NCI-H146 treated with DMSO at 0.1 percent for 48 hours (cell line): Measurements from ENCODE around the gene ANXA8.
"Not testable (repeated sequence)": the region's sequence is repeated elsewhere in the genome, so short reads cannot be mapped to it uniquely, and the experiment has no call there.

ENCODE experiments used
- DNase-seq: peaks from one replicate; lab custom pipeline; 2025; ENCODE audit not compliant: unreplicated experiment; lab: John Stamatoyannopoulos, UW

ANXA8 gene

DNA sequence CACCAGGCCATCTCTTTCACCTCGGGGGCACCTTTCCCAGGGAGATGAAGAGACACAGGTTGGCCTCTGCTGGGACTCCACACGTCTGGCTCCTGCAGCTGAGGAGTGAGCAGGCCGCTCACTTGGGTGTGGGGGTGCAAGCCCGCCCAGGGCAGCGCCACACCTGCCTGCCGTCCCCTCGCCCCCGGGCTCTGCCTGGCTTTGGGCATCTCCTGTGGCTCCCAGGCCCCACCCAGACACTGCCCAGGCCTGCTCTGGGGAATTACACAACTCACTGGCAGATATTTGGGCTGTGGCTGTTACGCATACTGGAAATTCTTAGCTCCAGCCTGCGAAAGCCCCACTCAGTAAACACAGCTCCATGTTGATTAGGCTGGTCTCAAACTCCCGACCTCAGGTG, at the start of gene ANXA8:
Gene ANXA8 (minus strand): TSS at position 193 of the 400 bp plus-strand sequence. CDS start 182 bp downstream, at position 11.
- DNase-seq: not testable (repeated sequence)

GRCh38 chr10:47523475-47523874, 39.6 kb upstream of the ANXA8 start, which contains the start of gene AGAP9:
AGAP9 (minus strand) TSS chr10:47523638; CDS start chr10:47523526, 112 bp downstream.
- DNase-seq: not testable (repeated sequence)

DNA sequence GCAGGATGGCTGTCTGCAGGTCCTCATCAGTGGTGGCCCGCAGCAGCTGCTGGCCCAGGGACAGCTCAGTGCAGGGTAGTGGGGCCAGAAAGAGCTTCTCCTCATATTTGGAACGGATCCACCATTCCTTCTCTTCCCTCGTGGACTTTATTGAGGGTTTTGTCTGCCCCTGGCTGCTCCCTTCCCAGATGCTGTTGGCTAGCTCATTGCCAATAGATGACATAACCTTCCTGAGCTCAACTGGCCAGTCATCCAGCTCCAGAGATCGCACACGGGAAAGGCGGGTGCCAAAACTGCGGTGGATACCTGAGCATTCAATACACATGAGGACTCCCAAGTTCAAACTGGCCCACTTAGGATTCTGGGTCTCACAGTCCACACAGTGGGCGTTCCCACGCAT, 18.4 kb upstream of the ANXA8 start:
- not testable (repeated sequence) for DNase-seq

DNA sequence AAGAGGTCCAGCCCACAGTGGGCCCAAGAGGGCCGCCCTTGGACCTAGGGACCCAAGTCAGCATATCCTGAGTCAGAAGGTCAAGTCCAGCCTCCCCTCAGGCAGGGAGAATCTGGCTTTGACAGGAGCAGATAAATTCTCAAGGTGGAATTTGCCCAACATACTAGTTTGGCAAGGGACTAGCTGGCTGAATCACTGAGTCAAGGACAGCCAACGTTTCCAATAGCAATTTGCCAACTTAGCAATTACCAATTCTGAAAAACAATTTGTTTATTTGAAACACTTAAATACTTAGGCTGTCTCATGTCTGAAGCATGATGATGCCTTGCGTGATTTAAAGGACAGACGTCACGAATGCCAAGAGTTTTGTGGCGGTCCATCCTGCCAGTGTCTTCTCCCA, 10.3 kb upstream of the ANXA8 start:
- not testable (repeated sequence) for DNase-seq

DNA sequence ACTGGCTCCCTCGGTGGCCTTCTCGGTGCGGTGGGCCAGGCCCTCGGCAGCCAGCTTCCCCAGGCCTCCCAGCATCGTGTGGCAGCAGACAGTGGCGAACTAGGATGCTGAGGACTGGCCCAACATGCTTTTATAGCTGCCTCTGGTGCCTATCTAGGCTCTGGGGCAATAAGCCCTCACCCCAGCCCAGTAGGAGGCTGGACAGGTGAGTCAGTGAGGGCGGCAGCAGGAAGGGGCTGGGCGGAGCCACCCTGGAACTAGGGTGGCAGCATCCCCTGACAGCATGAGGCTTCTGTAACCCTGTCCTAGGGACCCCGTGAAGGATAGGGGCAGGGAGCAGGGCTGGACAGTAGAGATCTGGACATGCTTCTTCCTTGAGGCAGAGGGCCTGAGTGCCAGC, 7.7 kb upstream of the ANXA8 start, which contains the start of gene FAM25G:
Gene FAM25G (minus strand): TSS at position 101 of the 400 bp plus-strand sequence. CDS start 26 bp downstream, at position 75.
- not testable (repeated sequence) for DNase-seq

DNA sequence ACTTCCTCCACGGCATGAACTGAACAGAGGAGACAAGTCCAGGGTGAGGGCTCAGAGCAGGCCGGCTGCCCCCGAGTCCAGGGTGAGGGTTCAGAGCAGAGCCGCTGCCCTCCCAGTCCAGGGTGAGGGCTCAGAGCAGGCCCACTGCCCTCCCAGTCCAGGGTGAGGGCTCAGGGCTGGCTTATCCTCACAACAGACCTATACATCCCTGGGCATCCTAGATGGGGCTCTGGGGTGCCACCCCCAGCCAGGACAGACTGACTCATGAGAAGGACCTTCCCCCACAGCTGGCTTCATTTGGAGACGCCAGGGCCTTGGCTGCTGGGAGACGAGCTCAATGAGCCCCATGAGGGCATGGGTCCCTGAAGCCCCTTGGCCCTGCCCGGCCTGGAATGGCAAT, 5.7 kb upstream of the ANXA8 start:
- not testable (repeated sequence) for DNase-seq

DNA sequence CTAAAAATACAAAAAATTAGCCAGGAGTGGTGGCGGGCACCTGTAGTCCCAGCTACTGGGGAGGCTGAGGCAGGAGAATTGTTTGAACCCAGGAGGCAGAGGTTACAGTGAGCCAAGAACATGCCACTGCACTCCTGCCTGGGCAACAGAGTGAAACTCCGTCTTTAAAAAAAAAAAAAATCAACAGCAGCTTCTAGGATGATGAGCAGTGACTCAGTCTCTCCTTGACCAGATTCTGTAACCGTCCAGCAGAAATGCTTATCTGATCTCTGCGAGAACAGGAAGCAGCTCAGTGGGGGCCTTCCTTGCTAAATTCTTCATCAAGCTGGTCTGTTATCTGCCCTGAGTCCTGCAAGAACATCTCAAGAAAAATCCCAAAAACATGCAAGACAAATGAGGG, 2.0 kb upstream of the ANXA8 start:
- DNase-seq: not testable (repeated sequence)

DNA sequence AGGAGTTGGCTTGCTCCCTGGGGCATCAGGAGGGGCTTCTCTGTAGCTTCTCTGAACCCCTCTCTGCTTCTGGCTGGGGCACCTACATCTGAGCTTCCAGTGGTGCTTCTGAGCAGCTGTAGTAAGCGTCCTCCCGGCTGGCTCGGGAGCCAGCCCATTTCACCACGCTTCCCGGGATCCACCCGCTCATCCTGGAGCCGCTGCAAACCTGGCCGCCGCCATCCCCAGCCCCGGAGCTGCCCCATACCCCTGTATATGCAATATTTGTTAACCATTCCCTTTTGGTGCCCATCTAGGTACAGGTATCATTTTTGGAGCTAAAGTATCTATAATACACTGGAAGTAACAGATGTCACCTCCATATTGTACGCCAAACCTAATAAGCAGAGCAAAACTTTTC, 871 bp upstream of the ANXA8 start:
- DNase-seq: not testable (repeated sequence)

DNA sequence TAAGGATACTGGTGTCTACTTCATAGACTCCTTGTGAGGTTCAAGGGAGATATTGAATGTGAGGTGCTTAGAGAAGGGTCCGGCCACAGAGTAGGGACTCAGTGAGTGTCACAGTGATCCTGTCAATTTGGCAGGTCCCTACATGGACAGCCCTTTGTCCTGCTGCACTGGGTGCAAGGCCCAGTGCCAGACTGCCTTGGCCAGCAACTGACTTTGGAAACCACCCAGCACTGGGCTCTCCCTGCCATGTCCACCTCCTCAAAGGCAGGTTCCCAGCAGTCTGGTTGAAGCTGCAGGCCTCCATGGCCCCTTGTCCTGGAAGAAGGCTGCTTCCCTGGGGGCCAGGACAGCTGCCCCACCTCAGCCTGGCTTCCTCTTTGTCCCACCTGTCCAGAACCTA, 1.5 kb downstream of the ANXA8 start:
- DNase-seq: not testable (repeated sequence)

DNA sequence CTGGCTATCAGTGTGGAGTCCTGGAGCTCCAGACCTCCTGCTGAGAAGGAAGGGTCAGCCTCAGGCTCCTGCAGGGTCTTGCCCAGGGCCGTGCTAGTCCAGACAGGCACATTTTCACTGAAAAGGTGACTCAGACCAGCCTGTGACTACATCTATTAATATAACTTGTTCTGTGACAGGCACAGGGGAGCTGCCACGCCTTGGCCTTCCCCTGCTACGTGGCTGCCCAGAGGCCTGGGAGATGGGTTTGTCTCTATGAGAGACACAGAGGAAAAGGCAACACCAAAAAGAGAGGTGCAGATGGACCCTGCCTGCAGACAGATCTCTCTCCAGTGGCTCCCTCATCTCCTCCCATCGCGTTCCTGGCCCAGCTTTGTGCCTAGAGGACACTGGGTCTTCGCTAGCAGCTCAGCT, 2.1 kb downstream of the ANXA8 start:
- not testable (repeated sequence) for DNase-seq

GRCh38 chr10:47481182-47481766, 2.6 kb downstream of the ANXA8 start:
- not testable (repeated sequence) for DNase-seq

- not testable (repeated sequence) for DNase-seq
Observed at GRCh38 chr10:47480133-47480532, 3.8 kb downstream of the ANXA8 start.

DNA sequence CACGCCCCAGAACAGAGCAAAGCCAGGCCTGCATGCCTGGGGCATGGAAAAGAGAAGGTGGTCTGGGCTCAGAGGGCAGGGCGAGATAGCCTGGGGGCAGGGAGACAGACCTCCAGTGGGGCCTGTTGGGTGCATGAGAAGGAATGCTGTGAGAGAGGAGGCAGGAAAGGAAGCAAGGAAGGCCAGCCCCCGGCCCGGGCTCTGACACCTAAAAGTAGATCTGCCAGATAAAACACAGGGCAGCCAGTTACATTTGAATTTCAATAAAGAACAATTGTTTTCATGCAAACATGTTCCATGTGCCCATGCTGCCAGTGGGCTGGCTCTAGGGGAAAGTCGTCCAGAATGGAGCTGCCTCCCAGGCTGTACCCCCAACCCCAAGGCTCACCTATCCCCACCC, 5.8 kb downstream of the ANXA8 start:
- DNase-seq: not testable (repeated sequence)

DNA sequence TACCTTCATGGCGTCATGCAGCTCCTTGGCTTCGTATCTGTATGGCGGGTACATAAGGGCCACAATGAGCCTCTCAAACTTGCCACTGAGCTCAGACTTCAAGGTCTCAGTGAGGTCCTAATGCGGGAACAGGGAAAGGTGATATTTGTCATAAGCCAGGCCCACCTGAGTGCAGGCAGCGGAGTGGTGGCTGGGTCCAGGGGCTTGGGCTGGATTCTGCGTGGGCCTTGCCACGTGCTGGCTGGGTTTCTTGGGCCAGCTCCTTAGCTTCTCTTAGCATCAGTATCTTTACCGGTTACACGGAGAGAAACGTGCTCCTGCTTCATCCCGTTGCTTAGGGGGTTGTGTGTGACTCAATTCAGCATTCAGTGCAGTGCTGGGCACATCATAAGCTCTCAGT, 6.8 kb downstream of the ANXA8 start:
- not testable (repeated sequence) for DNase-seq

DNA sequence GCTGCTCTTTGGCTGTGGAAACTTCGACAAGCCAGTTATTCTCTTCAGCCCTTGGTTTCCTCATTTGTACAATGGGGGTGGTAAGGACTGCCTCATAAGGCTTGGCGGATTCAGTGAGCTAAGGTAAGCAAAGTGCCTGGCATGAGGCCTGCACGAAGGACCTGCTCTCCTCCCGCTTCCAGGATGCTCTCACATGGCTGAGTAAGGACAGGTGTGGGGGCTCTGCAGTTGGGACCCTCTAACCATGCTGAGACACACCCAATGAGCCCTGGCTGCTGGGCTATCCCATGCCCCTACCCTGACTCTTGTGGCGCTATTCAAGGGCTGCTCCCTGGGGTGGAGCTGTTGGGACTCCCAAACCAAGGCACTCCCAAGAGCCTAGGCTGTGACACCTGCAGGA, 8.8 kb downstream of the ANXA8 start:
- DNase-seq: not testable (repeated sequence)

- DNase-seq: not testable (repeated sequence)
Observed at GRCh38 chr10:47473516-47473915, 10.4 kb downstream of the ANXA8 start.

DNA sequence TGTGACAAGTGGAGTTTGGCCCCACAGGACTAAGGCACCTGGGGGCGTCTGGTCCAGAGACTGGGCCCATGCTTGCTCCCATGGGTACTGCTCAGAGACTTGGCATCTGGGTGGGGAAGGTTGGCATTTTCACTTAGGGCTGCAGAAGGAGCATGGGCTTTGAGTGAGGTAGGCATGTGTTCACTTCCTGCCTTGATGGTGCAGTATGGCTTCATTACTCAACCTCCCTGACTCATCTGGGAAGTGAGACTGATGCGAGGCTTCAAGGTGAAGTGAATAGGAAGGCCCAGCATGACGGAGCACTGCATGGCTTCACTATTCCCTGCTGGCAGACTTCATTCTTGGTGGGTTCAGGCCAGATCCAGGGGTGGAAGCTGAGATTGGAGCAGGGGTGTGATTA, 11.3 kb downstream of the ANXA8 start:
- not testable (repeated sequence) for DNase-seq

DNA sequence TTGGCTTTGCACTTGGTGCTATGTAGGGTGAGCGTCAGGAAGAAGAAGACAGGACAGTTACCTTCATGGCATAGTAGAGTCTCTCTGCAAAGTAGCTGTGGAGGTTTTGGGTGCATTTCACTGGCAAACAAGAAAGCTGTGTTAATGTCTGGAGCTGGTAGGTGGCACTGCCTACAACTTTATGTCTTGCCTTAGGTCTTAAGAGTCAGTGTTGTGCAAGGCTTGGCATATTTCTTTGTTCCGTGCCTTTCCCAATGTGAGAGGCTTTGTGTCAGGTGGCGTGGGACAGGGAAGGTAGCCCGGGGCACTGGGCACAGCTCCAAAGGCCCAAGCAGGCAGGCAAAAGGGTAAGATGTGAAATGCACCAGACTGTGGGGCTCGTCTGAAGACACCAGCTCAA, 11.8 kb downstream of the ANXA8 start:
- not testable (repeated sequence) for DNase-seq

GRCh38 chr10:47468731-47469528, 15.0 kb downstream of the ANXA8 start:
- peak; percentile 32 for DNase-seq

DNA sequence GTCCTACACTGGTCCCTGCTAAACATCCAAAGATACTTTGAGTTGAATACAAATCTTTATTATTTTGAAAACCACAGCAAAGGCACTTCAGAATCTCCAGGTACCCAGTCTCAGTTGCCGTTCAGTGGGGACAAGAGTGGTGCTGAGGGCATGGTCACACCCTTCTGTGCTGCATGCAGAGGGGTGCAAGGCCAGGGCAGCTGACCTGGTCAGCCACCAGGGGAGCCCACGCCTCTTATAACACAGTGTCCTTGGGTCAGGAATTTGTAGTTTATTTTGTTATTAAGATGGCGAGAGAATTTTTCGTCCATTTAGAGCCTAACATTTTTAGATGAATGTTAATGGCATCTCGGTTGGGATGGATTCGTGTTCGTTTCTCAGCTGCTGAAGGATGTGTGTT, 16.0 kb downstream of the ANXA8 start:
- DNase-seq: not testable (repeated sequence)

DNA sequence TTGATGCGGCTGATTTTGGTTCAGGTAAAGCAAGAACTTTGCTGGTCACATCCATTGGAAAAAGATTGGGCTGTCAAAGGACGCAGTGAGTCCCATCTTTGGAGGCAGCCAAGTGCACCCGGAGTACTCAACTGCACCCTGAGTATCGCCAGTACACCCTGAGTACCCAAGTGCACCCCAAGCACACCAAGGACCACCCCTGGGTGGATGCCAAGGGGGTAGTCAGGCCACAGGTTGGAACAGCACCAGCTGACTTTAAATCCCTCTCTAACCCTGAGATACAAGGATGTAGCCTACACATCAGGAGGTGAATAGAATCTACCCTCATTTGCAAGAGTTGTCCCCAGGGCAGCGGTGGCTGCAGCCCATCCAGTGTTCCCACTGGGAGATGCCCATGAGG, 16.5 kb downstream of the ANXA8 start:
- DNase-seq: not testable (repeated sequence)
